ENCODE measurements around the gene ALPG.

DNA sequence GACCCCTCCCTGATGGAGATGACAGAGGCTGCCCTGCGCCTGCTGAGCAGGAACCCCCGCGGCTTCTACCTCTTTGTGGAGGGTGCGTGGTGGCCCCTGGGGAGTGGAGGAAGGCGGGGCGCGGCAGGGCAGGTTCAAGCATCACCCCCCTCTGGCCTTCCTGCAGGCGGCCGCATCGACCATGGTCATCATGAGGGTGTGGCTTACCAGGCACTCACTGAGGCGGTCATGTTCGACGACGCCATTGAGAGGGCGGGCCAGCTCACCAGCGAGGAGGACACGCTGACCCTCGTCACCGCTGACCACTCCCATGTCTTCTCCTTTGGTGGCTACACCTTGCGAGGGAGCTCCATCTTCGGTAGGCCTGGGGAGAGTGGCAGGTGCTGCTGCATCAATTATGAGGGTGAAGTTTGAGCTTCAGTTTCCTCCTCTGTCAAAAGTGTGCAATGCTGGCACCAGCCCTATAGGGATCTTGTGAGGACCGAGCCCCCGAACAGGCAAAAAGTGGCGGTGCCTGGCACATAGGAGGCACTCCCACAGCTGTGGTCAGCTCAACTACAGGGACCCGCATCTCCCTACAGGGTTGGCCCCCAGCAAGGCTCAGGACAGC is 51.5 kb downstream of the ALPG start:
- TF ChIP-seq, protein P1, sequence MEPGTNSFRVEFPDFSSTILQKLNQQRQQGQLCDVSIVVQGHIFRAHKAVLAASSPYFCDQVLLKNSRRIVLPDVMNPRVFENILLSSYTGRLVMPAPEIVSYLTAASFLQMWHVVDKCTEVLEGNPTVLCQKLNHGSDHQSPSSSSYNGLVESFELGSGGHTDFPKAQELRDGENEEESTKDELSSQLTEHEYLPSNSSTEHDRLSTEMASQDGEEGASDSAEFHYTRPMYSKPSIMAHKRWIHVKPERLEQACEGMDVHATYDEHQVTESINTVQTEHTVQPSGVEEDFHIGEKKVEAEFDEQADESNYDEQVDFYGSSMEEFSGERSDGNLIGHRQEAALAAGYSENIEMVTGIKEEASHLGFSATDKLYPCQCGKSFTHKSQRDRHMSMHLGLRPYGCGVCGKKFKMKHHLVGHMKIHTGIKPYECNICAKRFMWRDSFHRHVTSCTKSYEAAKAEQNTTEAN (CRISPR knock-in tag; IDR thresholded peaks at IDR 0.05): no peak
- TF ChIP-seq SMARCC2 (IDR thresholded peaks at IDR 0.05; ENCODE audit: low read depth): no peak
- TF ChIP-seq, protein P2, sequence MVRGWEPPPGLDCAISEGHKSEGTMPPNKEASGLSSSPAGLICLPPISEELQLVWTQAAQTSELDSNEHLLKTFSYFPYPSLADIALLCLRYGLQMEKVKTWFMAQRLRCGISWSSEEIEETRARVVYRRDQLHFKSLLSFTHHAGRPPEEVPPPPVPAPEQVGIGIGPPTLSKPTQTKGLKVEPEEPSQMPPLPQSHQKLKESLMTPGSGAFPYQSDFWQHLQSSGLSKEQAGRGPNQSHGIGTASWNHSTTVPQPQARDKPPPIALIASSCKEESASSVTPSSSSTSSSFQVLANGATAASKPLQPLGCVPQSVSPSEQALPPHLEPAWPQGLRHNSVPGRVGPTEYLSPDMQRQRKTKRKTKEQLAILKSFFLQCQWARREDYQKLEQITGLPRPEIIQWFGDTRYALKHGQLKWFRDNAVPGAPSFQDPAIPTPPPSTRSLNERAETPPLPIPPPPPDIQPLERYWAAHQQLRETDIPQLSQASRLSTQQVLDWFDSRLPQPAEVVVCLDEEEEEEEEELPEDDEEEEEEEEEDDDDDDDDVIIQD (CRISPR knock-in tag; IDR thresholded peaks at IDR 0.05): no peak
- TF ChIP-seq WHSC1 (IDR thresholded peaks at IDR 0.05; ENCODE audit: low read length): no peak
- TF ChIP-seq, protein P3, sequence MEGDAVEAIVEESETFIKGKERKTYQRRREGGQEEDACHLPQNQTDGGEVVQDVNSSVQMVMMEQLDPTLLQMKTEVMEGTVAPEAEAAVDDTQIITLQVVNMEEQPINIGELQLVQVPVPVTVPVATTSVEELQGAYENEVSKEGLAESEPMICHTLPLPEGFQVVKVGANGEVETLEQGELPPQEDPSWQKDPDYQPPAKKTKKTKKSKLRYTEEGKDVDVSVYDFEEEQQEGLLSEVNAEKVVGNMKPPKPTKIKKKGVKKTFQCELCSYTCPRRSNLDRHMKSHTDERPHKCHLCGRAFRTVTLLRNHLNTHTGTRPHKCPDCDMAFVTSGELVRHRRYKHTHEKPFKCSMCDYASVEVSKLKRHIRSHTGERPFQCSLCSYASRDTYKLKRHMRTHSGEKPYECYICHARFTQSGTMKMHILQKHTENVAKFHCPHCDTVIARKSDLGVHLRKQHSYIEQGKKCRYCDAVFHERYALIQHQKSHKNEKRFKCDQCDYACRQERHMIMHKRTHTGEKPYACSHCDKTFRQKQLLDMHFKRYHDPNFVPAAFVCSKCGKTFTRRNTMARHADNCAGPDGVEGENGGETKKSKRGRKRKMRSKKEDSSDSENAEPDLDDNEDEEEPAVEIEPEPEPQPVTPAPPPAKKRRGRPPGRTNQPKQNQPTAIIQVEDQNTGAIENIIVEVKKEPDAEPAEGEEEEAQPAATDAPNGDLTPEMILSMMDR (IDR thresholded peaks at IDR 0.05 in 2 of 3, conservative IDR thresholded peaks at IDR 0.05 in 1 of 3; ENCODE audit: insufficient read depth in 2 of 3, low read depth in 1 of 3, low read length in 3 of 3): no peak
- TF ChIP-seq CREB1 (IDR thresholded peaks at IDR 0.05): no peak
- TF ChIP-seq CREB1 (CRISPR knock-in tag; IDR thresholded peaks at IDR 0.05): no peak
